ENCODE data around the gene TRAPPC1.

TRAPPC1 gene

DNA sequence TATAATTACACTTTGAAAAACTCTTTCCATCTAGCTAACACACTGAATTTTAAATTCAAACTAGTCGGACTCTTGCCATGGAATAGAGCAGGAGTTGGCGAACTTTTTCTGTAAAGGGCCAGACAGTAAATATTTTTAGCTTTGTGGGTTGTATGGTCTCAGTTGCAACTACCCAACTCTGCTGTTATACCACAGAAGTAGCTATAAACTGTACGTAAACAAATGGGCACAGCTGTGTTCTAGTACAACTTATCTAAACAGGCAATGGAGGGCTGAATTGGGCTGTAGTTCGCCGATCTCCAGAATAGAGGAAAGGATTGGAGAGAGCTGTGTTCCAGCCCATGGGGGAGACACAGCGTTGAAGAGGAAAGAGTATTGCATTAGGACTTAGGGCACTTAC, 9.0 kb upstream of the TRAPPC1 start:
- DNase-seq (ENCODE audit: low spot score): no peak

DNA sequence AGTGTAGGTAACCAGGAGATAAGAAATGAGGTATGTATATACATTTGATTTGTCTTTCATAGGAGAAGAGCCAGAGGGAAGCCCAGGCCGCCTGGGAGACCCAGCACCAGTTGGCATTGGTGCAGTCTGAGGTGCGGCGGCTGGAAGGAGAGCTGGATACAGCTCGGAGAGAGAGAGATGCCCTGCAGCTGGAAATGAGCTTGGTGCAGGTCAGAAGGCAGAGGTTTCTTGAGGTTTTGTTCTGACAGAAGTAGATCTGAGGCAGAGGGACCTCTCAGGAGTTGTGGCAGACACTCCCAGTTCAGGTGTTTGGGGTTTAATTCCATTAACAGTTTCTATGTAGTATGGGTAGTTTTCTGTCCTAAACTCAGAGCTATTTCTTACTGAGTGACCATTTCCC, 8.3 kb upstream of the TRAPPC1 start:
- DNase-seq (ENCODE audit: low spot score): no peak

DNA sequence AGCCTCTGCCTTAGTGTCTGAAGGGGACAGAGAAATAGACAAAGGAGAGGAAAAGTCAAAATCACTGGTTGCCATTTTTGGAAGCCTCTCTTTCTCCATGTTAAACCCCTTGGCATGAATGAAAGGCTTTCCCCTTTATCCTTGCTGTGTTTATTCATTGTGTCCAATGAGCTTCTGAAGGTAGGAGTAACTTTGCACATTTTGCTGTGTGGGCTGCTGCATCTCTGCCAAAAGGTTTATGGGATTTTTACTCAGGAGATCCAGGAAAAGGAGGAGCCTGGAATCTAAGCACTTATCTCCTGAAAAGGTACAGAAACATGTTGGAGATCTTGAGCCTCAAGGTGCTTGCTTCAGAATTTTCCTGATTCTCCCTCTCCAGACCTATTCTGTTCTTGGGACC, 4.1 kb upstream of the TRAPPC1 start:
- no peak for DNase-seq (ENCODE audit: low spot score)

DNA sequence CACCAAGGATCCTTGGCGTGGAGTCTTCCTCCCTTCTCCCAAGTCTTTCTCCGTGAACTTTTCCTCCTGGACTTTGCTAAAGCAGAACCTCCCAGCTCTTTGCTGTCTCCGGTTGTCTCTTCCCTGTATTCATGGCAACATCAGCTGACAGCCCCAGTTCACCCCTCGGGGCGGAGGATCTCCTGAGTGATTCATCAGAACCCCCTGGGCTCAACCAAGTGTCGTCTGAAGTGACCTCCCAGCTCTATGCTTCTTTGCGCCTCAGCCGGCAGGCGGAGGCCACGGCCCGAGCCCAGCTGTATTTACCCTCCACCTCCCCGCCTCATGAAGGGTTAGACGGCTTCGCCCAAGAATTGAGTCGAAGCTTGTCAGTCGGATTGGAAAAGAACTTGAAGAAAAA, 1.2 kb upstream of the TRAPPC1 start:
- DNase-seq (ENCODE audit: low spot score): peak; percentile 55

DNA sequence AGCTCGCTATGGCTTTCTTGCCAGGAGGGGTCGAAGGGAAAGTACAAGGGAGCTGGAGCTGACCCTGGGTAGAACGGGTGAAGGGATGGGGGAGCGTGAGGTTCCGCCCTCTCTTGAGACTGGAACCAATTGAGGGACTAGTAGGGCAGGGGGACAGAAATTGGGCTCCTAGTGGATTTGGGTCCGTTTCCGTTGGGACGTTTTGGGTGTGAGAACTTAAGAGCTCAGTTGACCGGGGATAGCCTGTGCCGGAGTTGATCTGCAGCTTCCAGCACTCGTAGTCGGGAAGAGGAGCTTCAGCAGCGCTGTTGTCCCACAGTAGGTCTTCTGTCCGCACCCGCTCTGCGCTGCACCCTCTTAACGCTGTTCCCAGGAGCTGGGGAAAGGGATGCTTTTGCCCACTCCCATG, 741 bp upstream of the TRAPPC1 start:
- DNase-seq (ENCODE audit: low spot score): no peak

DNA sequence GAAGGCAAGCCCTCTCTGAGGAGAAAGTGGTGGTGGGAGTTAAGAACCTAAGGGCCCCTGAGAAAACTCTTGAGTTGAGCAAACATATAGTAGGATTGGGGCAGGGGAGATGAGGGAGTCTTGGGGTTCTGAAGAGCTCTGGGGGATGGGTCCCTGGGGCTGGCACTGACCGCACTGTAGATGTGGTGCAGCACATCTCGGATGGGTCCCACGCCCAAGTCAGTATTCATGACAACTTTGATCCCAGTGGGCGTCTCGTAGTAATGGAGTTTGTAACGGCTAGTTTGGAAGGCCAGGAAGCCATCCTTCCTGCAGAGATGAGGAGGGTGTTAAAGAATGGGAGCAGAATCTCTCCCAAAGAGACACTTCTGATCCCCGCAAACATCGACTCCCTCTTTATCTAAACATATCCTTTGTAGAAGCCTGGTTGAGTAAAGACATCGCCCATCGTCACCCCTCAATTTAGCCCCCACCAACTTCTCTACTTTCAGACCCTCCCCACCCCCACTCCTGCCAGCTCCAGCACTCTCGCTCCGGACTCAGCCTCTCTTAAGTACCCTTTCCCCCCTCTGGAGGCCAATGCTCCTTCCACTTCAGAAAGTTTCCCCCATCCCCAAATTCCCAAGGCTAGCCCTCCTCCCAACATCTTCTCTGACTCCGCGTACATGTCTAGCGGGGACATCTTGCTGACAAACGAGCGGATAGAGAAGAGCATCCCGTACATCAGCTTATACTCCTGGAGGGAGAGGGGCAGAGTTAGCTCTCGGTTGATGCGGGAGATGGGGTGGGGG, 710 bp downstream of the TRAPPC1 start:
- no peak for DNase-seq (ENCODE audit: low spot score)

DNA sequence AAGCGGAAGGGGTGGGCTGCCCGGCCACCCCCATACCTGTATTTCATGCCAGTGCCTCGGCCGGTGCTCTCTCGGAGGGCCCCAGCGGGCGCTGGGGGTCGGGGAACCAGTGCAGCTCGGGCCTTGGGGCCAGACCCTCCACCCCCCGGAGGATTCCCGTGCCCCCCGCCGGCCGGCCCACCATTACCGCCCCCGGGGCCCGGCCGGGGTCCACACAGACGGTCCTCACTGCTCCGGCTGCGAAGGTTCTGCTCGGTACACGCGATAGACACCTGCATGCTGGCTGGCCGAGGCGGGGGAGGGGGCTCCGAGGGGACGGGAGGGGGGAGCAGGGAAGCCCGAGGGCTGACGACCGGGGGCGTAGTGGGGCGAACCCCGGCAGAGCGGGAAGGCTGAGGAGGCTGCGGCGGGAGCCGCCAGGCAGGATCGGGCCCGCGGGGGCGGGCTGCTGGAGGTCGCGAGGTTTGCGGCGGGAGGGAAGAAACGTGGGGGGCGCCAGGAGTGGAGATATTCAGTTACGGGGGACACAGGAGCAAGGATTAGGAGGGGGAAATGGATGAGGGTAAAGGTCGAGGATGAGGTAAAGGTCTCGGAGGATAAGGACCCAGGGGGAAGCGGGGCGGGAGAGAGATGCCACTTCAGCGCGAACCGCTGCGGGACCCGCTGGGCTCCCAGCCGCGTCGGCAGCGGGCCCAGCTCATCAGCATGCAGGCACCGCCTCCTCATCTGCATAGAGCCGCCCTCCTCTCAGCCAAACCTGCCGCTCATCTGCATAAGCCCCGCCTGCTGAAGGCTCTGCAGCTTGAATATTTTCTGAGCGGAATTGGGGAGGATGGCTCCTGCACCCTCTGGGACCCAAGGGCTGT, 2.4 kb downstream of the TRAPPC1 start, which contains the start of gene KCNAB3:
Gene KCNAB3, minus strand, starts transcription at position 699 of the 866 bp plus-strand sequence. Its CDS starts 421 bp downstream, at position 278.
- no peak for DNase-seq (ENCODE audit: low spot score)

DNA sequence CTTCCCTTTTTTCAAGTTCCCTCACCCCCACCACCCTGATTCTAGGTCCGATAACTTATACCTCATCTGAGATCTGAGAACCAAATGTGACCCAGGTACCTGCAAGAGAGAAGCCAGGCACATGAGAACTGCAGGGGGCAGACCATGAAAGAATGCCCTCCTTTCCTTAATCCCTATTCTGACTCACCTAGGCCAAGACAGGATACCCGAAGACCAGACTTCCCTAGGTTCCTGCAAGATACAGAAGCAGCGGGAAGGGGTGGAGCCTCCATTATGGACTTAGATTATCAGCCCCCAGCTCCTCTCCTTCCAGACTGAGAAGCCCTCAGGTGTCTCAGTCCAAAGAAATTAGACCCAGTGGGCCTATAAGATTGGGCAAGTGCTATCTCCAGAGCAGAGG, 4.2 kb downstream of the TRAPPC1 start:
- DNase-seq (ENCODE audit: low spot score): no peak

DNA sequence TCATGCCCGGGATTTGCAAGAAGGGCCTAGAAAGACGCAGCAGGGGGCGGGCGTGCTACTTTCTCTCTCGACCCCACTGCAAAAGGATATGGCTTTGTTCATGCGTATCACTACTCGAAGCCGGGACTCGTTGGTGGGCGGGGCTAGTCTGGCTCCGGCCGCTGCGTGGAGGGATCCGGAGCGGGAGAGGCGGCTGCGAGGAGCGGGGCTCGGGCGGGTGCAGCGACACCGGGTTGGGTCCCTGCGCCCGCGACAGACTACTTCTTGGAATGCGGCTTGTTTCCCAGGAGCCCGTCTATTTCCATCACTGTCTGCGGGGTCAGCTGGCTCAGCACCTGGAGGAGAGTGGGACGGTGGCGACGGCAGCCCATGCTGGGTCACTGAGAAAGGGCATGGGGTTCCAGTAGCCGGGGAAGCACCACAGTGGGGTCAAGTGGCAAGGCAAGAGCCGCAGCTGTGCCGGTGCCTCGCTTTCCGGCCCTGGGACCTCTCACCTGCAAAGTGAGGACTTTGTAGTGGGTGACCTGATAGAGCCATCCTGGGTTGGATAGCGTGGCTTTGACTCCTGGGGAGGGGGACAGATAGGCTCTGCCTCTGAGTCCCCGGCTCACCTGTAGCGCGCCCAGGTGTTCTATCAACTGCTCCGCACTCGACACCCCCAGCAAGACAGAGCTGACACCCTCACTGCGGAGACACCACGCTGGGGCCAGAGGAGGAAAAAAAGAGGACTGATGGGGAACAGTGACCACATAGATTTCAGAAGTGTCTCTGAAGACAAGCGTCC, 8.7 kb downstream of the TRAPPC1 start:
- no peak for DNase-seq (ENCODE audit: low spot score)

DNA sequence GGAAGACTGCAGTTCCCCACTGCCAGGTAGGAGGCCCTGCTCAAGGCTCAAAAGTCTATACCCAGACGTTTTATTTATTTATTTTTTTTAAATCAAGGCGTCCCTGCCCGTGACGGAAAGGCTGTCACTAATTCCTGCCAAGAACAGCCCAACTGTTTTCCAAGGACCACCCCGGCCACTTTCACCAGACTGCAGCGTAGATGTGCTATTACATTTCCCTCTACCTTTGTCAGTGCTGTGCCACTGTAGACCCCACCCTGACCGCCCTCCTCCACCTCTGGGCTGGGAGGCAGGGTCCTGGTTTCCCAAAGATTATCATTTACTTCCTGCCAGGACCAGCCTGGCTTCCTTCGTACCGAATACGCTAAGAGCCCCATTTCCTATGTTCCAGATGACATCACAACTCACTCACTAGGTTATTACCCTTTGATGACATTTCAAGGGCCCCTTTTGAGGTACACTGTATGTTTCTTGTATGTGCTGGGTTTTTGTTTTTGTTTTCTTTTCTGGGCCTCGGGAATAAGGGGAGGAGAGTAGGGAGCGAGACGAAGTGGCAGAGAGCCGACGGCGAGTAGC, 9.4 kb downstream of the TRAPPC1 start:
- DNase-seq (ENCODE audit: low spot score): no peak

DNA sequence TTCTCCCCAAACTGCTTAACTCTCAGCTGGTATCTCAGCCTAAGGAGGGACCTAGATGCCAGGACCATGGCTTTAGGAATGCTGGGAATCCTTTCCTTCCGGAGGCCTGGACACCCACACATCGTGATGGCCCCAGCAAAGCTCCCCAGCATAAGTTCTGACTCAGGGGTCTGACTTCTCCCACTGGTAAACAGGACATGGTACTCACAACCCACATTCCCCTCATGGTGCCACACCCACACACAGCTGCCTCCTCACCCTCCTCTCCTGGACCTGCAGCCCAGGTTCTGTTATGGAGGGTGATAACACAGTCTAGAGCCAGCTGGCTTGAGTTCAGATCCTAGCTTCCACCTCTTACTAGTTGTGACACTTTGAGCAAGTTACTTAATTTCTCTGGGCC, 14.9 kb downstream of the TRAPPC1 start:
- DNase-seq (ENCODE audit: low spot score): no peak

DNA sequence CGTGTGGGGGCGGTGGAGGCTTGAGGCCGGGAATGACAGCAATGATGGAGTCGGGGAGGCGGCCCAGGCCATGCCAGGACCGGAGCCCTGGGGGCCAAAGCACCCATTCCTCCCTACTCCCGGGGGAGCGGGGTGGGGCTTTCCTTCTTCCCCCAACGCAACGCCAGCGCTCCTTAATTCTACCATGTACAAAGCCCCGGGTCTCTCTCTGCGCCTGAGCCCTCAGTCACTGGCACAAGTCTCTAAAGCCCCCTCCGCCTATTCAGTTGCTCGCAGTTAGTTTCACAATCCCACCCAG, 15.4 kb downstream of the TRAPPC1 start:
- DNase-seq (ENCODE audit: low spot score): no peak

DNA sequence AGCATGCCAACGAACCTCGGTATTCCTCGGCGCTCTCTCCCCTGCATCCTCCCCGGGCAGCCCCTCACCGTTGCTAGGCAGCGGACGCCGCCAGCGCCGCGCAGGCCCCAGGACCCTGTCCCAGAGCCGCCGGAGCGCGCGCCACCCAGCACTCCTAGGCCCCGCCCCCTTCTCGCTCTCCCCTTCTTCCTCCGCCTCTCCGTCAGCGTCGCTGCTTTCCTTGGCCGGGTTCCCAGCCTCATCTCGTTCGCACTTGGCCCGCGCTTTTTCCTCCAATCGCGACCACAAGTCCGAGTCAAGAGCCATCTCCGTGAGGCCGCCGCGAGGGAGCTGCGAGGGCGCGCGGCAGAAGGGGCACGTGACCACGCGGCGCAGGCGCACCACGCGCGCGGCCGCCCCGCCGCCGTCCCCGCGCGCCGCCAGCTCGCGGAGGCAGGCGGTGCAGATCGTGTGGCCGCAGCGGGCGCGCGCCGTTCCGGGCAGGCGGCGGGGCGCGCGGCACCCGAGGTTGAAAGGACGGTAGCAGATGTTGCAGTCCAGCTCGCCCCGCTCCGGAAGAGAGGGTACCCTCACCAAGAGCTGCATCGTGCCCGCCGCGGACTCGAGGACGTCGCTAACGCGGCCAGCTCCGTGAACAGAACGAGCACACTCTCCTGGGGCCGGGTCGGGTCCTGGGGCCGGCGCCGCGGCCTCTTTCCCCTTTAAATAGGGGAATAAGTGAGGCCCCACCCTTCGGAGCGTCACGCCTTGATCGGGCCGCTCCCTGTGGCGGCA, 15.9 kb downstream of the TRAPPC1 start, which contains the start of gene RNF227:
Gene RNF227, minus strand, starts transcription at position 679 of the 774 bp plus-strand sequence. Its CDS starts 94 bp downstream, at position 585.
- peak; percentile 56 for DNase-seq (ENCODE audit: low spot score)

DNA sequence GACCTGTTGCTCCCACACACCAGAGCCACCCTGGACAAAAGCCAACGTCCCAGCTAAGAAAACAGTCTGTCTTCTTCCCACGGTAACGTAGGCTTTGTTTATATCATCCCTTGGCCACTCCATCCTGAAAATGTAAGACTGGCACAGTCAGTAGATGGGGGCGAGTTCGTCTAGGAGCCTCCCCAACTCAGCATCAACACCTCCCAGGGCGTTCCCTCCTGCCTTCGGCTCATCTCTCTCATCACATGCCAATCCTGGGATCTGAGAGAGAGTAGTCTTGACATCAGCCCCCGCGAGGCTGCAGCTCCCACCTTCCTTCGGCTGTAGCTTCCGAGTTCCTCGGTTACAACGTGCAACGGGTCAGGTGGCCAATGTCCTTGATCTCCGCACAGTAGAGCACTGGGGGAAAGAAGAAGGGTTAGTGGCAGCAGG, 16.6 kb downstream of the TRAPPC1 start:
- no peak for DNase-seq (ENCODE audit: low spot score)

DNA sequence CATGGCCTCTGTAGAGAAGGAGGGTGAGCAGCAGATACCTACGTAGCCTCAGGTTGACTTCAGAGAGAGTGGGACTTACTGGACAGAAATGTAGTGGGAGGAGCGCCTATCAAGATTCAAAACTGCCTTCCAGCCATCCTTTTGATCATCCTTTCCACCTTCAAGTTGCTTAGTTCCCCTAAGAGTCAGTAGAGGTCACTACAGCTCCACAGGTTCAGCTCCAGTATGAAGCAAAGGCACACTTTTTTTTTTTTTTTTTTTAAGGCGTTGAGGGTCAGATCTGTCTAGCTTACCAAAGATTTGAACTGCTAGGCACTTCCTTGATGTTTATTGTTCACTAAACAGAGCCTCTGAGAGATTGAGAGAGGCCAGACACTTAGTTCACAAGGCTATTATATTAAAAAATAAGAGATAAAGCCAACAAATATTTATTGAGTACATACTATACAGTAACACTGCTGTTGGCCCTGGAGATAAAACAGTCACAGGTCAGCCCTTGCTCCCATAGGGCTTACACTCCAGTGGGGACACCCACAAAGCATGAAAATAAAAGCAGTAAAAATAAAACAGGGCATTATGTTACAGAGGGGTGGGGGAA, 18.7 kb downstream of the TRAPPC1 start:
- DNase-seq (ENCODE audit: low spot score): peak; percentile 62

DNA sequence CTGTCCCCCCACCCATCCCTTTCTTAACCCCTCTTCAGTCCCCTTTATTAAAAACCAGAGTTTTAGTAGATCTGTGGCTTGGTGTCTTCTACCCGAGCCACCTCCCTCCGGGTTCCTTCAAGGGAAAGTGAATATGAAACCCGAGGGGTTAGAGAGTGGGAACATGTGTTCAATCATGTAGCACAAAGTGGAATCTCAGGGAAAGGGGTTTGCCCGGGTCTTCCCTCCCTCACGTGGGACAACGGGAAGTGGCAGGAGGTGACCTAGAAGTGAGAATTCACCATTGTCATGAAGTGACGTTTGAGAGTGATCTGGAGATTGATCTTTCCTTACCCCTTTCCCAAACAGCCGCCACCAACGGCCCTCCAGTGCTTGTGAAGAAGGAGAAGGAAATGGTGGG, 20.6 kb downstream of the TRAPPC1 start:
- no peak for DNase-seq (ENCODE audit: low spot score)

DNA sequence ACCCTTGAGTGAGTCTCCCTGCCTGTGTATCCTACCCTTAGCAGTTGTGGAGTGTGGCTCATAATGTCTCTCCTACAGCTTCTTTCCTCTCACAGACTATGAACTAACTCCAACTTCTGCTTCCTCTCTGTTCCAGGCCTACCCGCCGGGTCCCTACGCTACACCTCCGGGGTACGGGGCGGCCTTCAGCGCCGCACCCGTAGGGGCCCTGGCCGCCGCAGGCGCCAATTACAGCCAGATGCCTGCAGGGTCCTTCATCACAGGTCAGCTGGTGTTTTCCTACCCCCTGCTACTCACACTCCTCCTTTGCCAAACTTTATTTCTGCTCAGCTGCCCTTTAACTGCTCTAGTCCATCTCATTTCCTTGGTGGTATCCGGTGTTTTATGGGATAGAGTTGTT, 21.0 kb downstream of the TRAPPC1 start:
- no peak for DNase-seq (ENCODE audit: low spot score)

DNA sequence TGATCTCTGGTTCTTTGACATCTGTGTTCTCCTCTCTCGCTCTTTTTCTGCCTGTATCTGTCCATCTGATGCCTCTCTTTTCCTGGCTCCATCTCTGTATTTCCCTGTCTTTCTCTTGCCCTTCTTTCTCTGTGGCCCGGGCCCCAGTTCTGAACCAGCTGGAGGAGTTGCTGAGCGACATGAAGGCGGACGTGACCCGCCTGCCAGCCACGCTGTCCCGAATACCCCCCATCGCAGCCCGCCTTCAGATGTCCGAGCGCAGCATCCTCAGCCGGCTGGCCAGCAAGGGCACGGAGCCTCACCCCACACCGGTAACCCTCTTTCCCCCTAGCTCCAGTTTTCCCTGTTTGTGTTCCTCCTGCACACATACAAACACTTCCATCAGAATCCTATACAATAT, 21.5 kb downstream of the TRAPPC1 start:
- no peak for DNase-seq (ENCODE audit: low spot score)

DNA sequence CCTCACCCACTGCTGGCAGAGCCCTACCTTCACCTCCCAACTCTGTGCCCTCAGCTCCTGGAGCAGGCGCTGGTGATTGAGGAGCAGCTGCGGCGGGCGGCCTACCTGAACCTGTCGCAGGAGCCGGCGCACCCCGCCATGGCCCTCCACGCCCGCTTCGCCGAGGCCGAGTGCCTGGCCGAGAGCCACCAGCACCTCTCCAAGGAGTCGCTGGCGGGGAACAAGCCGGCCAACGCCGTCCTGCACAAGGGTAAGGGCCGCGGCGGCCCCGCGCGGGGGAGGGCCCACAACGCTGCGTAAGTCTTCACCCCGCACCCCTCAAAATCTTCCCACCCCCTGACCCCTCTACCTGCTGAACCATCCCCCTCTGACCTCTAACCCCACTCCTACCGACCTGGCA, 22.7 kb downstream of the TRAPPC1 start:
- DNase-seq (ENCODE audit: low spot score): no peak

DNA sequence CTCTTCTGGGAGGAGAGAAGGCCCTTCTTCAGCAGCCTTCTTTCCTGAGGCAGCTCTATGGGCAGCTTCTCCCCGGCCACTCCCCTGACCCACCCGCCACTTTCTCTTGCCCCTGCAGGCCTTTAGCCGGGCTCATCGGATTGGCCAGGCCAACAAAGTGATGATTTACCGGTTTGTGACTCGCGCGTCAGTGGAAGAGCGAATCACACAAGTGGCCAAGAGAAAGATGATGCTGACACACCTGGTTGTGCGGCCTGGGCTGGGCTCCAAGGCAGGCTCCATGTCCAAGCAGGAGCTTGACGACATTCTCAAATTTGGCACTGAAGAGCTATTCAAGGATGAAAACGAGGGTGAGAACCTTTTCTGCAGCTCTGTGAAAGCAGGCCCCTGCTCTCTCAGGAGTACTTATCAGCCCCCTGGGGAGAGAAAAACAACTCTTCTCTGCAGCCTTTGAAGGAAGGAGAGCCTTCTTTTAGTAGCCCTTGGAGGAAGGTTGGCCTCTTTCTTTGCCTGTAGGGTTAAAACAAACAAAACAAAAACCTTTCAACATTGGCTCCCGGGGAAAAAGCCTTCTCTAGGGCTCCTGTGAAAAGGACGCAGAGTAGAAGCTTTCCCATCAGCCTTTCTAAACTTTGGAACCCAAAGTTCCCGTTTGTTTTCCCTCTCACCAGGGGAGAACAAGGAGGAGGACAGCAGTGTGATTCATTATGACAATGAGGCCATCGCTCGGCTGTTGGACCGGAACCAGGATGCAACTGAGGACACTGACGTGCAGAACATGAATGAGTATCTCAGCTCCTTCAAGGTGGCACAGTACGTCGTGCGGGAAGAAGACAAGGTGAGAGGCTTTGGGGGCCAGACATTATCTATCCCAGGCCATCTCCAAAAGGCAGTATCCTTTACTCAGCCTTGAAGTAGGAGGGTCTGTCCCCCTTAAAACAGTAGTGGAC, 28.3 kb downstream of the TRAPPC1 start:
- DNase-seq (ENCODE audit: low spot score): no peak
